Measurements from ENCODE around the gene SAMSN1.

The SAMSN1 gene

GRCh38 chr21:14545906-14546480 lies at the start of gene SAMSN1:
TSS of gene SAMSN1 (minus strand) at chr21:14546315. CDS start at chr21:14546261, 54 bp downstream.
- no peak for DNase-seq (ENCODE audit: low spot score)

- no peak for DNase-seq (ENCODE audit: low spot score)
These were observed 49.3 kb upstream of the SAMSN1 start for GRCh38 chr21:14595449-14595848.

GRCh38 chr21:14594967-14595366 lies 48.9 kb upstream of the SAMSN1 start:
- no peak for DNase-seq (ENCODE audit: low spot score)

- DNase-seq (ENCODE audit: low spot score) = no peak
These were observed 47.1 kb upstream of the SAMSN1 start for GRCh38 chr21:14593230-14593629.

GRCh38 chr21:14592296-14593000 lies 46.3 kb upstream of the SAMSN1 start:
- no peak for DNase-seq (ENCODE audit: low spot score)

GRCh38 chr21:14591882-14592281 lies 45.8 kb upstream of the SAMSN1 start:
- no peak for DNase-seq (ENCODE audit: low spot score)

GRCh38 chr21:14591377-14591776 lies 45.3 kb upstream of the SAMSN1 start:
- DNase-seq (ENCODE audit: low spot score) = no peak

GRCh38 chr21:14589855-14590563 lies 43.9 kb upstream of the SAMSN1 start:
- no peak for DNase-seq (ENCODE audit: low spot score)

GRCh38 chr21:14587266-14587665 lies 41.2 kb upstream of the SAMSN1 start:
- no peak for DNase-seq (ENCODE audit: low spot score)

GRCh38 chr21:14585122-14585521 lies 39.0 kb upstream of the SAMSN1 start:
- no peak for DNase-seq (ENCODE audit: low spot score)

GRCh38 chr21:14584357-14585095 lies 38.4 kb upstream of the SAMSN1 start:
- DNase-seq (ENCODE audit: low spot score) = no peak

- no peak for DNase-seq (ENCODE audit: low spot score)
These were observed 37.6 kb upstream of the SAMSN1 start for GRCh38 chr21:14583629-14584255.

GRCh38 chr21:14582934-14583628 lies 37.0 kb upstream of the SAMSN1 start:
- no peak for DNase-seq (ENCODE audit: low spot score)

- no peak for DNase-seq (ENCODE audit: low spot score)
These were observed 35.9 kb upstream of the SAMSN1 start for GRCh38 chr21:14581902-14582457.

GRCh38 chr21:14573244-14573643 lies 27.1 kb upstream of the SAMSN1 start:
- no peak for DNase-seq (ENCODE audit: low spot score)

- DNase-seq (ENCODE audit: low spot score) = no peak
These were observed 26.2 kb upstream of the SAMSN1 start for GRCh38 chr21:14572204-14572780.

GRCh38 chr21:14569868-14570267 lies 23.8 kb upstream of the SAMSN1 start:
- no peak for DNase-seq (ENCODE audit: low spot score)

- no peak for DNase-seq (ENCODE audit: low spot score)
These were observed 23.0 kb upstream of the SAMSN1 start for GRCh38 chr21:14569026-14569621.

GRCh38 chr21:14567331-14568279 lies 21.5 kb upstream of the SAMSN1 start:
- no peak for DNase-seq (ENCODE audit: low spot score)
